Measurements from ENCODE around the gene ZSCAN5B.
"Not testable (repeated sequence)": the region's sequence is repeated elsewhere in the genome, so short reads cannot be mapped to it uniquely, and the experiment has no call there.

Gene ZSCAN5B

GRCh38 chr19:56149656-56150038 is 47.9 kb downstream of the ZSCAN5B start:
- TF ChIP-seq CTCF (conservative IDR thresholded peaks at IDR 0.05; ENCODE audit: low read depth, low read length): no peak
- no peak overlapping the region for H3K4me3 ChIP-seq (ENCODE audit: low read length)
- DNase-seq (ENCODE audit: low read depth): no peak

- not testable (repeated sequence) for DNase-seq (ENCODE audit: low read depth); H3K4me3 ChIP-seq (ENCODE audit: low read length)
These were observed 48.5 kb downstream of the ZSCAN5B start for GRCh38 chr19:56148955-56149655.

- no peak for TF ChIP-seq CTCF (conservative IDR thresholded peaks at IDR 0.05; ENCODE audit: low read depth, low read length)
- H3K4me3 ChIP-seq (ENCODE audit: low read length): no peak overlapping the region
- no peak for DNase-seq (ENCODE audit: low read depth)
These were observed 49.5 kb downstream of the ZSCAN5B start for GRCh38 chr19:56148096-56148495.

- no peak for DNase-seq (ENCODE audit: low read depth)
- no peak for TF ChIP-seq CTCF (conservative IDR thresholded peaks at IDR 0.05; ENCODE audit: low read depth, low read length)
- H3K4me3 ChIP-seq (ENCODE audit: low read length): no peak overlapping the region
These were observed 50.3 kb downstream of the ZSCAN5B start for GRCh38 chr19:56147307-56147706.

- no peak overlapping the region for H3K4me3 ChIP-seq (ENCODE audit: low read length)
- TF ChIP-seq CTCF (conservative IDR thresholded peaks at IDR 0.05; ENCODE audit: low read depth, low read length): no peak
- DNase-seq (ENCODE audit: low read depth): no peak
These were observed 50.7 kb downstream of the ZSCAN5B start for GRCh38 chr19:56146904-56147303.

GRCh38 chr19:56145698-56146097 is 51.9 kb downstream of the ZSCAN5B start:
- no peak for TF ChIP-seq CTCF (conservative IDR thresholded peaks at IDR 0.05; ENCODE audit: low read depth, low read length)
- no peak overlapping the region for H3K4me3 ChIP-seq (ENCODE audit: low read length)
- DNase-seq (ENCODE audit: low read depth): no peak

GRCh38 chr19:56144831-56145230 is 52.8 kb downstream of the ZSCAN5B start:
- DNase-seq (ENCODE audit: low read depth): no peak
- H3K4me3 ChIP-seq (ENCODE audit: low read length): no peak overlapping the region
- no peak for TF ChIP-seq CTCF (conservative IDR thresholded peaks at IDR 0.05; ENCODE audit: low read depth, low read length)
